Mammary epithelial cell (primary cell): ENCODE data around the gene RIMOC1.

Experiments
- EZH2 ChIP-seq: IDR thresholded peaks from 2 replicates; pipeline ENCODE4 v1.6.1; 2012; ENCODE audit warnings: low read length, inconsistent platforms, borderline replicate concordance
- TF ChIP-seq, protein P1 (sequence below), 2 donors: IDR thresholded peaks in 1 of 2; conservative IDR thresholded peaks in 1 of 2; 2 replicates each; pipeline ENCODE4 v1.5.1; 2011 to 2012; ENCODE audit warnings: inconsistent platforms in 2 of 2, low read length in 2 of 2, mild to moderate bottlenecking in 2 of 2, control low read depth in 1 of 2, low read depth in 1 of 2; ENCODE audit not compliant: insufficient read depth in 1 of 2; ENCODE audit errors: extremely low read depth in 1 of 2

GRCh38 chr5:41891066-41891707 is 13.0 kb upstream of the RIMOC1 start:
- TF ChIP-seq, protein P1, sequence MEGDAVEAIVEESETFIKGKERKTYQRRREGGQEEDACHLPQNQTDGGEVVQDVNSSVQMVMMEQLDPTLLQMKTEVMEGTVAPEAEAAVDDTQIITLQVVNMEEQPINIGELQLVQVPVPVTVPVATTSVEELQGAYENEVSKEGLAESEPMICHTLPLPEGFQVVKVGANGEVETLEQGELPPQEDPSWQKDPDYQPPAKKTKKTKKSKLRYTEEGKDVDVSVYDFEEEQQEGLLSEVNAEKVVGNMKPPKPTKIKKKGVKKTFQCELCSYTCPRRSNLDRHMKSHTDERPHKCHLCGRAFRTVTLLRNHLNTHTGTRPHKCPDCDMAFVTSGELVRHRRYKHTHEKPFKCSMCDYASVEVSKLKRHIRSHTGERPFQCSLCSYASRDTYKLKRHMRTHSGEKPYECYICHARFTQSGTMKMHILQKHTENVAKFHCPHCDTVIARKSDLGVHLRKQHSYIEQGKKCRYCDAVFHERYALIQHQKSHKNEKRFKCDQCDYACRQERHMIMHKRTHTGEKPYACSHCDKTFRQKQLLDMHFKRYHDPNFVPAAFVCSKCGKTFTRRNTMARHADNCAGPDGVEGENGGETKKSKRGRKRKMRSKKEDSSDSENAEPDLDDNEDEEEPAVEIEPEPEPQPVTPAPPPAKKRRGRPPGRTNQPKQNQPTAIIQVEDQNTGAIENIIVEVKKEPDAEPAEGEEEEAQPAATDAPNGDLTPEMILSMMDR (conservative IDR thresholded peaks at IDR 0.05 in 1 of 2, IDR thresholded peaks at IDR 0.05 in 1 of 2; ENCODE audit: extremely low read depth in 1 of 2, insufficient read depth in 1 of 2, low read depth in 1 of 2, low read length in 2 of 2) = no peak
- TF ChIP-seq EZH2 = no peak
